Measurements from ENCODE around the gene CLDN1. TPM values are rescaled to one million over a fixed set of nuclear protein-coding genes. Genes with fewer than 3 reads are reported as not detected.

Gene CLDN1
- total and polyA plus RNA-seq, 2 of the 4 experiments (the other 2 are of a cell fraction): 4.7 to 7.3 TPM

- Histone ChIP-seq H4K91ac (ENCODE audit: insufficient read depth, low read depth, low read length) (peak overlapping the region; percentile 89), H2AFZ (replicated peaks; ENCODE audit: low read length, poor library complexity) (peak overlapping the region; percentile 75), H4K8ac (ENCODE audit: low read depth in 2 of 2, low read length in 2 of 2) (peak overlapping the region; percentile 78 to 85), H3K9me3 (ENCODE audit: control insufficient read depth, insufficient read depth, low read length) (no peaks in the 10 kb centered on the region), H3K79me1 (ENCODE audit: low read depth in 1 of 2, low read length in 2 of 2) (peaks cover 4 to 10% of the 10 kb centered on the region in 2 experiments; a peak in 2 of 4 replicates), H3K14ac (replicated peaks; ENCODE audit: low read depth, low read length) (peak overlapping the region; percentile 98), H2AK9ac (replicated peaks; ENCODE audit: low read depth, low read length, poor library complexity) (peak overlapping the region; percentile 93), H3K4me3 (ENCODE audit: insufficient read depth, low read depth, low read length) (no peak overlapping the region), H4K20me1 (ENCODE audit: insufficient read depth, low read length) (no peaks in the 10 kb centered on the region), H3K9me1 (ENCODE audit: insufficient read depth, low read length) (peaks cover 7% of the 10 kb centered on the region), H3K4me1 (ENCODE audit: control insufficient read depth, insufficient read depth, low read length) (peaks cover 14% of the 10 kb centered on the region), H3K9ac (ENCODE audit: low read depth, low read length) (peak overlapping the region; percentile 36; the same call in 1 of the 2 replicates), H3K4me2 (ENCODE audit: low read depth, low read length) (peak overlapping the region; percentile 10; the same call in 1 of the 2 replicates), H4K5ac (ENCODE audit: low read depth, low read length) (peak overlapping the region; percentile 97), H2BK5ac (ENCODE audit: low read depth, low read length, poor library complexity, severe bottlenecking) (peak overlapping the region; percentile 96), H2BK120ac (ENCODE audit: low read depth, low read length) (peak overlapping the region; percentile 99), H3K27me3 (ENCODE audit: control insufficient read depth, insufficient read depth, low read length) (no peaks in the 10 kb centered on the region), H3K23ac (ENCODE audit: low read depth, low read length) (peak overlapping the region; percentile 94), H2BK20ac (ENCODE audit: low read depth, low read length) (peak overlapping the region; percentile 99), H3K4ac (ENCODE audit: low read depth, low read length) (peak overlapping the region; percentile 95), H3K18ac (ENCODE audit: low read depth, low read length) (peak overlapping the region; percentile 98), H2BK15ac (ENCODE audit: low read depth, low read length) (peak overlapping the region; percentile 93; the same call in 2 of the 3 replicates), H2AK5ac (ENCODE audit: low read depth, low read length) (peak overlapping the region; percentile 67), H3K36me3 (ENCODE audit: control insufficient read depth, insufficient read depth, low read length) (no peaks in the 10 kb centered on the region), H3K56ac (ENCODE audit: extremely low read depth, insufficient read depth, low read length) (peak overlapping the region; percentile 85), H3K27ac (ENCODE audit: insufficient read depth, low read length) (peak overlapping the region; percentile 70; the same call in 1 of the 2 replicates)
- ChIA-PET POLR2A (ENCODE audit: unreplicated experiment) (no interaction called here), CTCF (interaction anchor here (0.7 to 1.2 kb wide), 2 partner anchors 12 to 58 kb away, joined by 3 to 4 read pairs; no protein-coding TSS in a partner anchor)
- no peak for ATAC-seq (ENCODE audit: low read depth)
- intact Hi-C loops (cut with micrococcal nuclease) (loop anchor here (10.0 kb wide), 1 partner anchor 368 kb away; no protein-coding TSS in a partner anchor), in situ Hi-C loops (cut with MboI; ENCODE audit: low sequenced_read_pairs) (no loop called here), dilution Hi-C loops (cut with HindIII; ENCODE audit: low sequenced_read_pairs, unreplicated experiment) (no loop called here)
- TF ChIP-seq, protein P1, sequence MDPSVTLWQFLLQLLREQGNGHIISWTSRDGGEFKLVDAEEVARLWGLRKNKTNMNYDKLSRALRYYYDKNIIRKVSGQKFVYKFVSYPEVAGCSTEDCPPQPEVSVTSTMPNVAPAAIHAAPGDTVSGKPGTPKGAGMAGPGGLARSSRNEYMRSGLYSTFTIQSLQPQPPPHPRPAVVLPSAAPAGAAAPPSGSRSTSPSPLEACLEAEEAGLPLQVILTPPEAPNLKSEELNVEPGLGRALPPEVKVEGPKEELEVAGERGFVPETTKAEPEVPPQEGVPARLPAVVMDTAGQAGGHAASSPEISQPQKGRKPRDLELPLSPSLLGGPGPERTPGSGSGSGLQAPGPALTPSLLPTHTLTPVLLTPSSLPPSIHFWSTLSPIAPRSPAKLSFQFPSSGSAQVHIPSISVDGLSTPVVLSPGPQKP (IDR thresholded peaks at IDR 0.05; ENCODE audit: borderline replicate concordance, low read depth, low read length): no peak
- TF ChIP-seq CHD1 (IDR thresholded peaks at IDR 0.05; ENCODE audit: low read depth, low read length) (no peak), RAD21 (IDR thresholded peaks at IDR 0.05; ENCODE audit: low read length) (no peak), CTCF (conservative IDR thresholded peaks at IDR 0.05; ENCODE audit: low read depth, low read length) (no peak), POLR2A (IDR thresholded peaks at IDR 0.05; ENCODE audit: low read depth, low read length) (no peak), SMC3 (IDR thresholded peaks at IDR 0.05; ENCODE audit: low read depth, low read length) (no peak), MAZ (IDR thresholded peaks at IDR 0.05; ENCODE audit: borderline replicate concordance, low read depth, low read length) (no peak), RFX5 (IDR thresholded peaks at IDR 0.05; ENCODE audit: low read depth, low read length) (no peak), CEBPB (IDR thresholded peaks at IDR 0.05; ENCODE audit: low read depth, low read length) (no peak), NFE2L2 (IDR thresholded peaks at IDR 0.05; ENCODE audit: low read depth, low read length) (no peak)
- TF ChIP-seq, protein P2, sequence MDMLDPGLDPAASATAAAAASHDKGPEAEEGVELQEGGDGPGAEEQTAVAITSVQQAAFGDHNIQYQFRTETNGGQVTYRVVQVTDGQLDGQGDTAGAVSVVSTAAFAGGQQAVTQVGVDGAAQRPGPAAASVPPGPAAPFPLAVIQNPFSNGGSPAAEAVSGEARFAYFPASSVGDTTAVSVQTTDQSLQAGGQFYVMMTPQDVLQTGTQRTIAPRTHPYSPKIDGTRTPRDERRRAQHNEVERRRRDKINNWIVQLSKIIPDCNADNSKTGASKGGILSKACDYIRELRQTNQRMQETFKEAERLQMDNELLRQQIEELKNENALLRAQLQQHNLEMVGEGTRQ (IDR thresholded peaks at IDR 0.05; ENCODE audit: low read depth, low read length): no peak
- 80% methylated on average over 1 of the region's 4 CpGs; no CpG with 5 or more reads in 1 of the 2 experiments for WGBS, 2 experiments (ENCODE audit: extremely low coverage in 2 of 2, insufficient read length in 1 of 2)
- BruUV-seq (replicated peaks): no TSS peak
- DNase-seq: no peak
Measured at GRCh38 chr3:190326361-190326760, 4.1 kb upstream of the CLDN1 start.

Measured in IMR-90 (cell line).